Gastrocnemius medialis (tissue), 4 donors: ENCODE data around the gene NUDT4B.
"Not testable (repeated sequence)": the region's sequence is repeated elsewhere in the genome, so short reads cannot be mapped to it uniquely, and the experiment has no call there.

Source experiments
- CTCF ChIP-seq, 5 experiments: fragments of 450-650 bp in 3 of 5; fragments of 200-600 bp in 2 of 5; sonication (generic) in 2 of 5; IDR thresholded peaks in 4 of 5; conservative IDR thresholded peaks in 1 of 5; 1 replicate in 4 of 5; 2 replicates in 1 of 5; pipeline ENCODE4 v1.5.1; 2016 to 2019; ENCODE audit warnings: antibody characterized with exemption in 5 of 5, mild to moderate bottlenecking in 3 of 5, moderate library complexity in 3 of 5
- POLR2A ChIP-seq, 2 donors: fragments of 450-650 bp; IDR thresholded peaks; one replicate each; pipeline ENCODE4 v1.6.1; 2017; ENCODE audit warnings: antibody characterized with exemption in 2 of 2, mild to moderate bottlenecking in 2 of 2, moderate library complexity in 2 of 2

- TF ChIP-seq CTCF (IDR thresholded peaks at IDR 0.05 in 4 of 5, conservative IDR thresholded peaks at IDR 0.05 in 1 of 5); POLR2A (IDR thresholded peaks at IDR 0.05): not testable (repeated sequence)
Measured at GRCh38 chr1:148765238-148766019, 16.9 kb downstream of the NUDT4B start.
